Activated T-helper 1 cell treated with anti-CD3 and anti-CD28 coated beads, Interleukin-12 subunit alpha, Interleukin-12 subunit beta, Interleukin-2, Interleukin-4 antibody, amounts not matched to agents 30 ng/mL and 10 ng/mL and 1 ng/mL, durations not matched to agents 14 hours and 24 hours and 36 hours (primary cell): ENCODE measurements around the gene MPEG1. TPM values are rescaled to one million over a fixed set of nuclear protein-coding genes. Genes with fewer than 3 reads are reported as not detected.

Source experiments
- DNase-seq: peaks from one replicate; pipeline ENCODE4 v3.0.0; 2021; ENCODE audit warnings: low spot score
- H3K27ac Mint-ChIP-seq: one replicate; pipeline ENCODE4 v1.8.0; 2021; ENCODE audit warnings: mild to moderate bottlenecking, mixed read lengths
- H3K27me3 Mint-ChIP-seq: one replicate; pipeline ENCODE4 v1.8.0; 2022; ENCODE audit warnings: mild to moderate bottlenecking, moderate library complexity, mixed read lengths; ENCODE audit not compliant: insufficient read depth
- H3K36me3 Mint-ChIP-seq: one replicate; pipeline ENCODE4 v1.8.0; 2021; ENCODE audit warnings: low read depth, mixed read lengths
- H3K4me1 Mint-ChIP-seq: one replicate; pipeline ENCODE4 v1.8.0; 2021; ENCODE audit warnings: low read depth, mixed read lengths
- H3K4me3 Mint-ChIP-seq: one replicate; pipeline ENCODE4 v1.8.0; 2021; ENCODE audit warnings: mild to moderate bottlenecking, moderate library complexity, mixed read lengths
- H3K9me3 Mint-ChIP-seq: one replicate; pipeline ENCODE4 v1.8.0; 2021; ENCODE audit warnings: mixed read lengths
- intact Hi-C: fragments of 100-400 bp; cut with micrococcal nuclease; formaldehyde crosslinking; loops from one replicate; pipeline ENCODE4 v1.15.1; 2024
- total RNA-seq: library from RNA; stranded (reverse); gene quantifications from 2 replicates; pipeline ENCODE4 v1.2.3, GENCODE V29; 2022

MPEG1 gene
- total RNA-seq, 1 donor from 2014 or later: not detected

- Mint-ChIP-seq H3K27ac (no peak within 1 kb of the TSS), H3K36me3 (no peaks in the 10 kb centered on the region), H3K9me3 (no peaks in the 10 kb centered on the region), H3K27me3 (peaks cover 37% of the 10 kb centered on the region), H3K4me3 (peak within 1 kb of the TSS; percentile 85), H3K4me1 (peaks cover 8% of the 10 kb centered on the region)
- intact Hi-C loops: loop anchor here (1.0 to 2.0 kb wide), 12 partner anchors 13 to 639 kb away; partner anchors contain the start of genes FAM111A, FAM111B and MRPL16
- peak; percentile 84 for DNase-seq
Measured at GRCh38 chr11:59171508-59172322, 41.0 kb downstream of the MPEG1 start, which contains the start of gene DTX4. TSS of gene DTX4 (plus strand) at chr11:59172132. CDS start at chr11:59172596, 464 bp downstream.

GRCh38 chr11:59164028-59164427 is 48.7 kb downstream of the MPEG1 start:
- peaks cover 41% of the 10 kb centered on the region for H3K27me3 Mint-ChIP-seq
- no peak for DNase-seq
- no peaks in the 10 kb centered on the region for H3K9me3 Mint-ChIP-seq
- no peak overlapping the region for H3K27ac Mint-ChIP-seq
- no peaks in the 10 kb centered on the region for H3K36me3 Mint-ChIP-seq
- no peaks in the 10 kb centered on the region for H3K4me1 Mint-ChIP-seq
- intact Hi-C loops: no loop called here
- H3K4me3 Mint-ChIP-seq: no peak overlapping the region

Other genes with a start within 250 kb of the MPEG1 start
- gene GLYATL1B, start 126.6 kb downstream of the MPEG1 start, total RNA-seq: not detected in 2 replicates
- gene FAM111B, start 105.7 kb downstream of the MPEG1 start, total RNA-seq: 54.9 and 57.3 TPM in 2 replicates
- 64.8 and 66.4 TPM in 2 replicates for gene FAM111A, start 70.1 kb downstream of the MPEG1 start, total RNA-seq
- gene DTX4, start 40.8 kb downstream of the MPEG1 start, total RNA-seq: 0.05 TPM in 2 replicates
- not detected in 2 replicates for gene OR5AN1, start 146.0 kb upstream of the MPEG1 start, total RNA-seq
- gene OR5A2, start 213.5 kb upstream of the MPEG1 start, total RNA-seq: not detected in 2 replicates
- not detected in 2 replicates for gene OR5A1, start 223.5 kb upstream of the MPEG1 start, total RNA-seq
- gene OR4D6, start 244.0 kb upstream of the MPEG1 start, total RNA-seq: not detected in 2 replicates